ENCODE results near the gene HS6ST3.

Gene HS6ST3

DNA sequence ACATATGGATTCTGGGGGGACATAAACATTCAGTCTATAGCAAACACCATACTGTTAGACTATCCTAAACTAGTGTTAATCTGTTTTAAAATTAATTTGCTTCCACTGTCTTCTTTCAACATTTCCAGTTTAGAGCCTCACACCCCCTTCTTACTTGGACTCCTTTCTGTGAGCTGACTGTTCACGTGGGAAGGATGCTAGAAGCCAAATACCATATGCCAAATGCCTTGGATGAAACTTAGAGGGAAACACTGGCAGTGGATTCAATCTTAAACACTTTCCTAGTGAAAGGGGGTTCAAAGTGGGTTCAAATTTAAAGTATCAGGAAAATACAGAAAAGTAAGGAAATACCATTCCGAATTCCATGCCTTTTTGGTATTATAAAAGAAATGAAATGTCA, 113.6 kb downstream of the HS6ST3 start:
- no peak for DNase-seq

DNA sequence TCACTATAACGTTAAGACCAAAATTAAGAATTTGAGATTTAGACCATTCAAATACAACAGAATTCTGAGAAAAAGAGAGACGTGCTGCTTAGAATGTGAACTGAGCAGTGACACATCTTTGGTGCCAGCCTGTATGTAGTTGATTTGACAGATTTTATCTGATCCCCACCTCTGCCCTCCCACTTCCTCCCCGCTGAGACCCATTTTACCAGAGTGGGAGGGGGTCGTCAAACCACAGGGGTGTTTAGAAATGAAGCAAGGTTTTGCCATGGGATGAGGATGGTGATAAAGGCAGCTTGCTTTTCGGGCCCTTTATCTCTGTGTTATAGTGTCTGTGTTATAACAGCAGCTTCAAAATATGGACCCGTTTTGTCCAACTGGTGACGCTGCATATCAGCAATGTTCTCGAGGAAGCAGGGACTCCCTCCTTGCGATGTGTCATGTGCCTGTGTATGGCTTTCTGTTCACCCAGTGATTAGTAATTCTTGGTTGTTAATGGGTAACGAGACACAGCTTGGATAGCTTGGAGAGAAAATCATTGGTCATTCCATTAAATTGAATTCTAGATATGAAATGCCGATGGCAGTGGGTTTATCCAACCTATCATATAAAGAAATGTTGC, 125.0 kb downstream of the HS6ST3 start:
- DNase-seq, result peak; percentile 35

DNA sequence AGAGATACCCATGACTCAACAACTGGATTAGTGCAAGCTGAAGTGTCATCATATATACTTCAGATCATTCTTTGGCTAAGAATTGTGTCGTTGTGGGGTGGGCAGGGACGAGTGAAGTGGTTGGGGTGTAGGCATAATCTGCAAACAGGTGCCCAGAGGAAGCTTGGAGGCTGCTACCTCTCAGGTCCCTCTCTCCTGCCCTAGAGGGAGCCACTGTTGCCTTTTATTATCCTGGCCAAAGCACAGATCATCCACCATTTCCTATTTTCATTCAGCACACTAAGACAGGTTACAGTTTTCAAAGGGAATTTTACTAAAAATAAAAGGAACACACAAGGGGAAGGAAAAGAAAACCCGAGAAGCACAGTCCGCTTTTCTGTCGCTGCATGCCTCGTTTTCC, 126.6 kb downstream of the HS6ST3 start:
- no peak for DNase-seq

DNA sequence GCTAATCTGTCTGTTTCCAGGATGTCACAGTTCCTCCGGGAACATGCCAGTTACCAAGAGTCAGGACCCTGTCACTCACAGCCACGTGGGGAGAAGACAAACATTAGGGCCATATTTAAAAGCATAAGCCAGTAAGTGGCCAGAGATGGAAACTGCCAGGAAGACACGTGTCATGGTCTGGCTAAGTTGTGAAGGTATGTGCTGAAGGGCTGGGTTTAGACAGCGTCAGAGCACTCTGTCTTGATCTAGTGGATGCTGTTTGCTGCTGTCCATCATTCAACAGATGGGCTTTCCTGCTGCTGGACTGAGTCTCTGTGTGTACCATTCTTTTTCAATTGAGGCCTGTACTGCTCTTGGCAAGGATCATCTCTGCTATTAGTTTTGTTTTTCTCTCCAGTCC, 128.6 kb downstream of the HS6ST3 start:
- no peak for DNase-seq

DNA sequence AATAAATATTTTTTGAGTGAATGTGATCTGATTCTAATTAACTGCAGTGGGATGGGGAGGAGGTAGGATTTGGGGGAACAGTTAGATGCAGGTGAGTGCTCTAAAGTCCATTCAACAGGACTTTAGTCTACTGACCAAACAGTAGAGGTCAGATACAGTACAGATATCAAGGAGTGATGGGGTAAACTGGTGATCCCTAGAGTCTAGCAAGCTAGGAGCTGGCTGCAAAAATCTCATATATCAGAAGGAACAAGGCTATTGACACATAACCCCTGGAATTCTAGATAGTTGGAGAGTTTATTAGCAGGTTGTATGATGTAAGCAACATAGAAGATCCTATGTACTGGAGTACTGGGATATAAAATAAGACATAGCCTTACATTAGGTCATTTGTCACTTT, 131.6 kb downstream of the HS6ST3 start:
- no peak for DNase-seq

DNA sequence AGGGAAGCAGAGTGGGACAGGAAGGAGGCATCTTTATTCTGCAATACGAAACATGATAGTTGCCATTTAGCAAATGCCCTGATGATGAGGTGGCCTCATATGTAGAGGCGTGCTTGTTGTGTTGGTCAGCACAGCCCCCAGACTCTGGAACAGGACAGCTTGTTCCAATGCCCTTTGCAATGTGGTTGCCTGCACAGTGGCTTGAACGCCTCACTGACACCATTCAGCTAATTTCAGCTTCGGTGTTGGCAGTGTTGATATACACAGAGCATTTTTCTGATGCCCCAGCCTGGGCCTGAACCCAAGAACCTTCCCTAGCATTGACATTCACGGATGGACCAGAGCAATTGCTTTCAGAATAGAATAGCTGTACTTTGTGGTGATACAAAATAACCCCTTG, 133.3 kb downstream of the HS6ST3 start:
- no peak for DNase-seq

DNA sequence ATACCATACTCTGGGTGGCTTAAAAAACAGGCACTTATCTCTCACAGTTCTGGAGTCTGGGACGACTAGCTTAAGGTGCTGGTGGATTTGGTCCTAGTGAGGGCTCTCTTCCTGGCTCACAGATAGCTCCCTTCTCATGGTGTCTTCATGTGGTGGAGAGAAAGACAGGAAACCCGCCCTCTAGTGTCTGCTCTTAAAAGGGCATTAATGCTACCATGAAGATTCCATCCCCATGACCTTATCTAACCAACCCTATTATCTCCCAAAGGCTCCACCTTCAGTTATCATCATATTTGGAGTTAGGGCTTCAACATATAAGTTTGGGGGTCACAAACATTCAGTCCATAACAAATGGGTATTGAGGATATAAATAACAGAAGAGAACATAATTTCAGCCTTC, 139.4 kb downstream of the HS6ST3 start:
- DNase-seq, result peak; percentile 75

DNA sequence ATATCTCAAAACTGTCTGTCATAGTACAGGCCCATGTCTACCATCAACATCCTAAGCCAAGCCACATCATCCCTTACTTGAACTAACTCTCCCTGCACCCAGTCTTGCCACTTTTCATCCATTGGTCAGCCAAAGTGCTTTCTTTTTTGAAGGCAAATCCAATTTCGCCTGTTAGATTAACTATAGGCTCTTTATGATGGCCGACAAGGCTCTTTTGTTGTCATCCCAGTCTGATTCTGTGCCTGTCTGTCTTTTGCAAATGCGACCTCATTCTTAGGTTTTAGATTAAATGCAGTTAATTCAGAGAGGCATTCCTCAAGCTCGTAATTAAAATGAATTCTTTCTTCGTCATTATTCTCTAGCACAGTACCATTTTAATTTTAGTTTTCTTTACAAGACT, 148.3 kb downstream of the HS6ST3 start:
- no peak for DNase-seq

DNA sequence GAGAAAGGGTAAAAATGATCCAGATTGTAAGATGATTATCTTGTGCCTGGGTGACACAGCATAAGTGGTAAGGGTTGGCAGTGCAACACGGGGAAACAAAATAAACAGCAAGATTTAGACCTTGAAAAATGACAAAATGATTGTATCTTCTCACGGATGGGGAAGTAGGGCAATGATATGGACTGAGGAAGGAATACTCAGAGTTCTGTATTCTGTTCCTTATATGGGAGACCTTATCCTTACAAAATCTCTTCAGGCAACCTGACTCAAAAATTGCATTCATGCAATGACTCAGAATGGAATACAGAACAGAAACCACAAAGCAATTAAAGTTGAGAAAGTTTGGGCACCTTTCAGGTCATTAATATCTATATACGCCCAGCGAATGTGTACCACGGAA, 149.0 kb downstream of the HS6ST3 start:
- DNase-seq, result no peak

DNA sequence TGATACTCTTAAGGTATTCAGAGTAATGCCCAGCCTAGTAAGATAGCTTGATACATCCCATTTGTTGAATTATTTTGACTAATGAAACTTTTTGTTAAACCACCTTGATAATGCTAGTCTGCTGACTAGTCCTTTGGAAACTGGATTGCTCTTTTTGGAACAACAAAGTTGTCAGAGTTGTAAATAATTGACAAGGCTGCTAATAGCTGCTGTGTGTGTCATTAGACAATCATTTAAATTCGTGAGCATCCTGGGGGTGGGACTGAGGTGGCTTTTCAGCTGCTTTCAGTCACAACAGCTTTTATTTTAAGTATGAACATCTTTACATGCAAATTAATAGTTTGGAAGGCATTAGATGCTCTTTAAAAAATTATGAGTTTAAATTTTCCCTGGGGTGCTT, 153.5 kb downstream of the HS6ST3 start:
- no peak for DNase-seq

DNA sequence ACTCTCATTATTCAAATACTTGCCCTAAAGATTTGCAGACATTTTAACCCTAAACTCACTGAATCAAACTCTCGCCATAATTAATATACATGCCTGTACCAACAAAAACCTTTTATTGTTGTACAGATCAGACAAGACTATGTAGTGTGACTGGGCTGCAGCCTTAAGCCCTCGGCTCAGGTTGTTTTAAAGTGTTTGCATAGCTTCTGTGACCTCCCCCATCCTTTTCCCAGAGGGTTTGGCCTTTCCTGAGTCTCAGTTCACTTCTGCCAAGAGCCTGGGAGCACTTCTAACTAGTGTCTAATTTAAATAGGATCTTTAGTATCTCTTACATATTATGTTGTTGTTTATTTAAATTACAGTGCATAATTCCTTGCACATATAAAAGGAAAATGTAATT, 158.2 kb downstream of the HS6ST3 start:
- DNase-seq, result no peak

DNA sequence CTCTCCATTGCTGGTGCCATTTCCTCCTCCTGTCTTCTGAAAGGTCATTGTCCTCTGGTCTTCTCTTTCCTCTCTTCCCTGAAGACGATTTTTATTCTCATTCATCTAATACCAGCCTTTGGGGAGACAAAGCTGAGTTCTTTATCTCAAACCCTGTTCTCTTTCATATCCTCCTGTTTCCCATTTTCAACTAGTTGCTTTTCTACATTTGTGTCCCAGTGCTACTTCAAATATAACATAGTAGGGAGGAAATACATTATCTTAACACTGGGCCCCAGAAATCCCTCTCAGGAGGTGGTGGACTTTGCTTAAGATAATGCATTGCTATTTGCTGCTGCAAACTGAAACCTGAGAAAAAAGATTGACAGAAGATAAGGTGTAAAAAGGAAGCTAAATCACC, 159.1 kb downstream of the HS6ST3 start:
- DNase-seq, result no peak

DNA sequence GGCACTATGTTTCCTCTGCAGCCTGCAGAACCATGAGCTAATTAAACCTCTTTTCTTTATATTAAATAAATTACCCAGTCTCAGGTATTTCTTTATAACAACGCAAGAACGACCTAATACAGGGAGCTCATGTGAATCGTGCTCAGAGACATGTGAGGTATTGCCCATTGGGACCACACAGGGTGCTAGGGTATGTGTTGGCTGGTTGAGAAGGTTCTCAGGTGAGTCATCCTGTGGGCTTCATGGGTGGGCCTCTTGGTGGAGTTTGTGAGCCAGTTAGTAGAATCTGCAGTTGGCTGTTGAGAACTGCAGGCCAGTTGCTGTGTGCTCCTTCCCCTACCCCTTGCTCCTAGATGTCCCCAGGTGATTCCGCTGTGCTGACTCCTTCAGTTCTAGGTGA, 163.0 kb downstream of the HS6ST3 start:
- DNase-seq, result no peak

DNA sequence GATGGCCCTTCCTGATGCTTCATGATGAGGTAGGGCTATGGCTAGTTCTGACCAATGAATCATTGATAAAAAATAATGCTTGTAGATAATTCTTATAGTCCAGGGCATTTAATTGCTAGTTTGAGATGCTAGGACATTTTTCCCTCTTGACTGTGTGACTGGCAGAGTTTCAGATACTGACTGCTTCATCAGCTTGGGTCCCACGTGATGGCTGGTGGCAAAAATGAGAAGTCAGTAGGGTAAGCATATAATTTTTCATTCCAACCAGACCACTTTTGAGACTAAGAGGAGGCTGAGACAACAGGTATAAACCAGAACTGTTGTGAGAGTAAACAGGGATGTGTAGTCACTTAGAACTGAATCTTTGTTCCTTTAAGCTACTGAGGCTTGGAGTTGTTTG, 183.3 kb downstream of the HS6ST3 start:
- no peak for DNase-seq

DNA sequence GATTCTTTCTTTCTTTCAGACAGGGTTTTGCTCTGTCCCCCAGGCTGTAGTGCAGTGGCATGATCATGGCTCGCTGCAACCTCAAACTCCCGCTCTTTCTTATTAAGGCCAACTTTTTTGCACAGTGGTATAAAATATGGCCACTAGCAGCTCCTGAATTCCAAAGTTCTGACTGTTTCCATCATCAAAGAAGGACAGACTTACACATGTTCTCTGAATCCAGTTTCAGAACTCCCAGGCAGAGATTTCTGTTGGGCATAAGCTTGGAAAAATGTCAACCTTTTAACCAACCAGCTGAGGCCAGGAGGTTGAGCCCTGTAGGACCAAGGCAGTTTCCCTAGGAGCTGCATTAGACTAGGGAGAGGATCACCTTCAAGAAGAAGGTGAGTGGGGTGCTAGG, 184.1 kb downstream of the HS6ST3 start:
- no peak for DNase-seq

DNA sequence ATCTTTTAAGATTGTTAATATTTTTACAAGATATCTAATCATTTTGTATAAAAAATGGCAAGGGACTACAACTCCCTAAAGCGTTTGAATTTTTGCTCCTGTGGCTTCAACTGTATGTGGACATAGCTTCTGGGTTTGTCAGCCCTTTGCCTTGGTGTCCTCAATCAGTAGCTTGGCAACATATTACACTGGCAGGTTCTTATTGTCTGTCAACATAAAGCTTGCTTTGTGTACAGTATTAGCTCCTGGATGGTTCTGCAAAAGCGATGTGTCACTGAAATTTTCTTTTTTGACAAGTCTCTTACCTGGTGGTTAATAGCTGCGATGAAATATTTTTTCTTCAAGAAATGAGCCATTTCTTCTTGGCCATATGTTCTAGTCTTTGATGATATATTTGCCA, 190.0 kb downstream of the HS6ST3 start:
- DNase-seq, result no peak

DNA sequence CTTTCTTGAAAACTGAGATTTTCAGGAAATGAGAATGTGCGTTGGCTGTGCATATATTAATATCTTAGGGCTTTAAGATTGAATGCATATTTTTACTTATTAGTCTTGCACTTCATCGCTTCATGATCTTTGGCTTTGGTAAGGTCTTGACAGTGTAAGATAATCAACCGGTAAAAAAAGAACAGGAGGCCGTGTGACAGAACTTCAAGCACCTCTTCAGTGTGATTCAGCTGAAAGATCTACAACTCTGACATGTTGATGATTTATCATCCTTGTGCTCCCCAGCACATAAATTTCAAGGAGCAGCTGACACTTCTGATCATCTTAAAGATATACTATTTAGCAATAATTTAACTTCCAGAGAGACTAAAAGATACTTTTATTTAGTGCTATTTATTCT, 195.1 kb downstream of the HS6ST3 start:
- DNase-seq, result no peak

DNA sequence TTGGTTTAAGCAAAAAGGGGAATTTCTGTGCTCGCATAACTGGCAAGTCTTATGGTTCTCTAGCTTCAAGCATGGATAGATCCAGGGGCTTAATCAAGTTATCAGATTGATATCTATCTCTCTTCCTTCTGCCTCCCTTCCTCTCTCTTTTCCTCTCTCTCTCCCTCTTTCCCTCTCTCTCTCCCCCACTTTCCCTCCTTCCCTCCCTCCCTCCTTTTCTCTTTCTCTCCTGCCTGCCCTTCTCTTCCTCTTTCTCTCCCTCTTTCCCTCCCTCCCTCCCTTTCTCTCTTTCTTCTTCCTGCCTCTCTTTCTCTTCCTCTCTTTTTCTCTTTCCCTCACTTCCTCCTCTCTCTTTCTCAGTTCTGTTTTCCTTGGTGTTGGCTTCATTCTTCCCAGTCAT, 195.8 kb downstream of the HS6ST3 start:
- DNase-seq, result no peak

DNA sequence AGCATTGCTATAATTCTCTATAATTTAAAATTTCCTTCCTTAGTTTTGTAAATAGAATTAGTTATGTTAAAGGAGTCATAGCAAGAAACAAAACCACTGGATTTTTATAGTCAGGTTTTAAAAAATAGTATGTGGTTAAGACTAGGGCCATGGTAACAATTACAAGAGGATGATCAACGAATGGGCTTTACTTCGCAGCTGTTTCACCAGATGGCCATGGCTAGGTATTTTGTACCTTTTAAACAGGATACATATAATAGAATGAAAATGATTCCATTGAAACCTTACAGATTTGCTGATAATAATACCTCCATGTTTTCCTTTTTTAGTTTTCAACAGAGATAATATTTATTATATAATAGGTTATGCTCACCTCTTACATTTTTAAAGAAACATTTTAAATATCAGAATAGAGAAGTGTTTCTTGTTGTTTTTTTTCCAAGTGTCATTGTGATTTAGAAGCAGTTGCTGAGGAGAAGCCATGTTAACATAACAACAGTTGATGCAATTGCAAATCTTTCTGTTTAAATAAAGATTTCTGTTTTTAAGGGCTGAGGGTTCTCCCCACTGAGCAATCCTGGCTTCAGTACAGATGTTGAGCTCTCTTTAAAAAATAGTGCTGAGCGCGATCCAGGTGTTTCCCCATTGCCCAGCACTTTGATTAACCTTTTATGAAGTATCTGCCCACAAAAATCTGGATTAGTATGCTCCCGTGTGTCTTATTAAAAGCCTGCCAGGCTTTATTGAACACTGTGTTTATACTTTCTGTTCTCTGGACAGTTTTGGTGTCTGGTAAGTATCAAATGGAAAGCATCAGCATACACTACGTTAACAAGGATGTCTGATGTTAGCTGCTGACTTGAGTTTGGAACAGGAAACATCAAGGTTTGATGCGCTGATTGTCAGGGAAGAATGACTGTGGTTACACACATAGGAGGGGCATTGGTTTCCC, 205.3 kb downstream of the HS6ST3 start:
- no peak for DNase-seq

DNA sequence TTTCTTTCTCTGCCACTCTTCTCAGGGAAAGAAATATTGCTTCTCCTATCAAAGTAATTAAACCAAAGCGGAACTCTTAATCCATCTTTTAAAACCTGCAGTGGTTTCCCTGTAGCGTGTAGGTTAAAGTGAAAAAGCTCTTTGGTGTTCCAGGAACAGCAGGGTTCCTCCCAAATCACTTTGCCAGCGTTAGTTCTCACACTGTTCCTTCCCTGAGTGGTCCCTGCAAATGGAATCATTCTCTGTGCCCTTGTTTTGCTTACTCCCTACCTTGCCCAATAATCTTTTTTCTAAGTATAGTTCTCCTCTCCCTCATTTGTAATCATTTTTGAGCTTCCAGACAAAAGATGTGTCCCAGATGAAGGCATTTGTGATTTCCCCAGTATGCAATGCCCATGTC, 207.5 kb downstream of the HS6ST3 start:
- DNase-seq, result no peak

DNA sequence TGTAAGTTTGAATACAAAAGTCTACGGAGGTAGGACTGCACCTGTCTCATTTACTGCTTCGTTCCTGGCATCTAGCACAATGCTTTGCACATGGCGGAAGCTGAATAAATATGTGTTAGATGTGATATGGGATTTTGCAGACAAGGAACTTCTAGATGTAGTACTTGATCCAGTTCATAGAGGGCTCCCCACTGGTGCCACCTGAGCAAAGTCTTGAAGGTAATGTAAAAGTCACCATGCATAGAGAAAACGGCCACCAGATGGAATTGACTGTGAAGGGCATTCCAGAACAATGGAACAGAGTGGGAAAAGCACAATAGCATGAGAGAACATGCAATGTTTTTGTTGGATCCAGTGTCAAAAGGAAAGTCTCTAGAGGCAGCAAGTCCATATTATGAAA, 209.3 kb downstream of the HS6ST3 start:
- no peak for DNase-seq

DNA sequence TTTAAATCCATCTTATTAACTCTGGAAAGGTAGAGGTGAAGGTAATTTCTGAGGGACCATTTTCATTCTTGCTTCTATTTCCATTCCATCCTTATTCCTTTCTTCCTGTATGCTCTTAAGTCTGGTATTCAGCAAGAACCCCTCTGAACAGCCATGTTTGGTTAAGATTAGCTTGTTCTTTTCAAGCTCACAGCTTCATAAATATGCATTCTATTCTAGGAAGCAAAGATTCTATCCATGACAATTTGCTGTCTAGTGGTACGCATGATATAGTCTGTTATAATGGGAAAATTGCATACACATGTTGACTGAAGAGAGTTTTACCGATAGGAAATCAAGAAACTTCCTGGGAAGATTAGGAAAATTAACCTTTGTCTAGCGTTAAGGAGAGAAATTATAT, 218.7 kb downstream of the HS6ST3 start:
- no peak for DNase-seq

DNA sequence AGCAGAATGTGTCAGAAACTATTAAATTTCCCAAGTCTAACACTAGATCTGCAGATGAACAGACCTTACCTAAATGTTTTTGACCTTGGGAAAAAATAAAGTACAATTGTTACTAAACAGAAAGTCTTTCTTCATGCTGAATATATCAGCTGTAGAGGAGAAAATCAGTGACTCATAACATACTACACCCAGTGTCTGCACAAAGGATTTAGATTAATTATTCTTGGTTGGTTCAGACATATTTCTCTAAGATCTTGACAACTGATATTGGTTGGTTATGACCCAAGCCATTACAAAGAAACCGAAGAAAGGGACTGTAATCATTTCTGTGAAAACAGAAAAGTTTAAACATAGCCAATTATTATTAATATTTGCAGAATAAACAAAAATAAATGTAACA, 225.1 kb downstream of the HS6ST3 start:
- no peak for DNase-seq

DNA sequence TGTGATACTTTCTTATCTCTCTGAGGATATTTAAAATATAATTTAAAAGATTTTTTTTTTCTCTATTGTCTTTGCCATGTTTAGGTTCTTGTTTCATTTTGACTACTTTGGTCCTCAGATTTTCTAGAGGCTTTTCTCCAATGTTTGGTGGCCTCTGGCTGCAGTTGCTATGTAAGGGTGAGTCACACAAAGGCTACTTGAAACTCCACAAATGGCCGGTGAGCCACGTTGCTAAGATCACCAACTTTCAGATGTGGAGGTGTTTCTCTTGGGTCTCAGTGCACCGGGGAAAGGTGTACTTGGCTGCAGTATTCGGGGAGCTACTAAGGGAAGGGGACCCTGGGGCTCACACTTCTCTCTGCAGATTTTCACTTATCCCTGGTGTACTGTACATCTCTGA, 248.1 kb downstream of the HS6ST3 start:
- DNase-seq, result no peak

DNA sequence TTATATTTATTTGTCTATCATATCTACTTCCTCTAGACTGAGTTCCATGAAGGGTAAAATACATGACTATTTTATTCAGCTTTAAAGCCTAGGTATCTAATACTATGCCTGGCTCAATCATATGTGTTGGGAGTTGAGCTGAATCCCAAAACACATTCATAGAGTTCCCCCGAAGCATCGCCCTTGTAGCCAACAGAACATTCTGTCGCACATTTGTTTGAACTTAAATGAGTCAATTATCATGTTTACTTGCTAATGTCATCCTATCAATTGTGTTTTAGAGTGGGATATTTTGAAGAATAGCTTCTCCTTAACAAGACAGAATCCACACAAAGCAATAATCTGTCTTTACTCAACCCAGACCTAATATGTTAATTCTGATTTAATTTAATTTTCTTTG, 252.4 kb downstream of the HS6ST3 start:
- DNase-seq, result no peak
